Liver (tissue), 9 donors: ENCODE measurements around the gene SLC35F4. TPM values are rescaled to one million over a fixed set of nuclear protein-coding genes. Genes with fewer than 3 reads are reported as not detected.

Source experiments
- DNase-seq: peaks from one replicate; pipeline ENCODE4 v3.0.0-alpha.2; 2017; ENCODE audit warnings: low spot score
- H3K27ac ChIP-seq, 2 donors: one replicate each; pipeline ENCODE4 v1.7.0; 2013; ENCODE audit warnings: inconsistent platforms in 2 of 2, low read length in 2 of 2, control low read depth in 1 of 2, low read depth in 1 of 2, mild to moderate bottlenecking in 1 of 2
- H3K27me3 ChIP-seq, 4 donors: one replicate each; pipeline versions ENCODE4 v1.6.1 to v1.7.0; 2013; ENCODE audit warnings: low read length in 3 of 4, inconsistent platforms in 1 of 4, mild to moderate bottlenecking in 1 of 4, moderate library complexity in 1 of 4; ENCODE audit not compliant: control insufficient read depth in 4 of 4, insufficient read depth in 4 of 4
- H3K36me3 ChIP-seq, 4 donors: one replicate each; pipeline versions ENCODE4 v1.6.1 to v1.7.0; 2013; ENCODE audit warnings: low read length in 3 of 4, mild to moderate bottlenecking in 3 of 4, low read depth in 1 of 4, moderate library complexity in 1 of 4; ENCODE audit not compliant: control insufficient read depth in 4 of 4, insufficient read depth in 3 of 4
- H3K4me1 ChIP-seq, 4 donors: one replicate each; pipeline versions ENCODE4 v1.6.1 to v1.7.0; 2013; ENCODE audit warnings: low read length in 3 of 4, mild to moderate bottlenecking in 3 of 4, moderate library complexity in 1 of 4; ENCODE audit not compliant: control insufficient read depth in 4 of 4, insufficient read depth in 4 of 4
- H3K4me3 ChIP-seq, 3 donors: one replicate each; pipeline versions ENCODE4 v1.6.1 to v1.7.0; 2013; ENCODE audit warnings: low read length in 3 of 3, control low read depth in 1 of 3, low read depth in 1 of 3, mild to moderate bottlenecking in 1 of 3
- H3K9ac ChIP-seq, 2 donors: one replicate each; pipeline ENCODE4 v1.7.0; 2013; ENCODE audit warnings: low read length in 2 of 2, mild to moderate bottlenecking in 2 of 2, moderate library complexity in 2 of 2, control low read depth in 1 of 2, low read depth in 1 of 2
- H3K9me3 ChIP-seq, 4 donors: one replicate each; pipeline versions ENCODE4 v1.6.1 to v1.7.0; 2013; ENCODE audit warnings: low read length in 3 of 4; ENCODE audit not compliant: control insufficient read depth in 4 of 4
- EGR1 ChIP-seq, 2 donors: IDR thresholded peaks; 2 replicates each; pipeline ENCODE4 v1.6.1; 2016 to 2018; ENCODE audit warnings: antibody characterized with exemption in 2 of 2, low read depth in 2 of 2
- FOXA2 ChIP-seq: IDR thresholded peaks from 2 replicates; pipeline ENCODE4 v1.6.1; 2016; ENCODE audit warnings: antibody characterized with exemption
- GABPA ChIP-seq, 2 donors: IDR thresholded peaks in 1 of 2; conservative IDR thresholded peaks in 1 of 2; 2 replicates each; pipeline ENCODE4 v1.6.1; 2016; ENCODE audit warnings: antibody characterized with exemption in 2 of 2, mild to moderate bottlenecking in 1 of 2, moderate library complexity in 1 of 2
- HNF4A ChIP-seq, 2 donors: conservative IDR thresholded peaks; 2 replicates each; pipeline ENCODE4 v1.6.1; 2016; ENCODE audit warnings: antibody characterized with exemption in 2 of 2, mild to moderate bottlenecking in 2 of 2
- JUND ChIP-seq, 2 donors: IDR thresholded peaks; 2 replicates each; pipeline ENCODE4 v1.6.1; 2016; ENCODE audit warnings: antibody characterized with exemption in 2 of 2
- NR2F2 ChIP-seq: IDR thresholded peaks from 2 replicates; pipeline ENCODE4 v1.6.1; 2016; ENCODE audit warnings: antibody characterized with exemption
- RAD21 ChIP-seq, 2 donors: IDR thresholded peaks; 2 replicates each; pipeline ENCODE4 v1.6.1; 2016; ENCODE audit warnings: antibody characterized with exemption in 2 of 2, mild to moderate bottlenecking in 2 of 2
- REST ChIP-seq: IDR thresholded peaks from 2 replicates; pipeline ENCODE4 v1.6.1; 2016; ENCODE audit warnings: antibody characterized with exemption, mild to moderate bottlenecking
- RXRA ChIP-seq, 2 donors: IDR thresholded peaks; 2 replicates each; pipeline ENCODE4 v1.6.1; 2017 to 2018; ENCODE audit warnings: antibody characterized with exemption in 2 of 2, mild to moderate bottlenecking in 1 of 2
- TAF1 ChIP-seq: conservative IDR thresholded peaks from 2 replicates; pipeline ENCODE4 v1.6.1; 2016; ENCODE audit warnings: antibody characterized with exemption, mild to moderate bottlenecking
- YY1 ChIP-seq: IDR thresholded peaks from 2 replicates; pipeline ENCODE4 v1.6.1; 2016; ENCODE audit warnings: antibody characterized with exemption, mild to moderate bottlenecking
- ZBTB33 ChIP-seq: IDR thresholded peaks from 2 replicates; pipeline ENCODE4 v1.6.1; 2016; ENCODE audit warnings: antibody characterized with exemption
- WGBS: extraction: QIAGEN DNeasy Blood & Tissue Kit; methylation state at CpG from one replicate; pipeline ENCODE4 v1.1.7; 2013; 5-methylcytosine and 5-hydroxymethylcytosine counted together
- polyA plus RNA-seq, 2 donors: library from polyadenylated mRNA; stranded (reverse) in 1 of 2; unstranded in 1 of 2; fragments of 200-250 nt in 1 of 2; fragments of >200 nt in 1 of 2; fragmentation: Nextera tagmentation in 1 of 2; extraction: Ambion mirVana in 1 of 2; gene quantifications; one replicate each; pipeline versions ENCODE4 v1.2.1 to v1.2.3, GENCODE V29; 2013 to 2015
- total RNA-seq, 2 donors: library from RNA; depleted of rRNA; stranded (reverse); fragments of >200 nt; gene quantifications; one replicate each; pipeline ENCODE4 v1.2.3, GENCODE V29; 2014
- TF ChIP-seq, protein P1 (sequence below): IDR thresholded peaks from 2 replicates; pipeline ENCODE4 v1.6.1; 2016; ENCODE audit warnings: antibody characterized with exemption
- TF ChIP-seq, protein P2 (sequence below): fragments of 150-350 bp; IDR thresholded peaks from 2 replicates; pipeline ENCODE4 v1.5.1; 2017; ENCODE audit warnings: improper control_type of control experiment, low read depth, low read length; ENCODE audit not compliant: missing input control
- donor health status: healthy.
- donor health status: healthy.
- donor health status: healthy.
- donor health status: healthy.
- donor health status: healthy.

The SLC35F4 gene
- total and polyA plus RNA-seq, 4 donors: not detected

DNA sequence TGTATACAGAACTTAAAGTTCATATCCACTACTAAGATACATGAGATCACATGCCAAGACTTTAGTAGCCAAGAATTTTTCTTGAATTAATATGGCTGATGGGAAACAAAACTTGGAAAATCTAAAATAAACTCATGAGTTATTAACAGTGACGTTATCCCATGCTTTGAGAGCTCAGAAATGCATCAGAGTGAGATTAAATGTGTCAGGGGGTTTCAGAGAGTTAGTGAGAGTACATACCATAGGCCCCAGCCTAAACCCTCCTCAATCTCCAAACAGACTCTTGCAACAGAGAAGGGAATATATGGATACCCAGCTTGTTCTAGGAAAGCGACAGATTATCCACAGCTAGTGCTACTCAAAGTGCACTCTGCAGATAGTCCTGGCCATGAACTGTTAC is 19.3 kb downstream of the SLC35F4 start (continued):
- TF ChIP-seq REST (no peak), EGR1 (IDR thresholded peaks at IDR 0.05; ENCODE audit: low read depth in 2 of 2) (no peak)

GRCh38 chr14:57845802-57846531 is 19.9 kb downstream of the SLC35F4 start:
- DNase-seq: no peak
- H3K36me3 ChIP-seq: no peaks in the 10 kb centered on the region
- TF ChIP-seq RAD21 (IDR thresholded peaks at IDR 0.05): no peak
- TF ChIP-seq FOXA2: no peak

DNA sequence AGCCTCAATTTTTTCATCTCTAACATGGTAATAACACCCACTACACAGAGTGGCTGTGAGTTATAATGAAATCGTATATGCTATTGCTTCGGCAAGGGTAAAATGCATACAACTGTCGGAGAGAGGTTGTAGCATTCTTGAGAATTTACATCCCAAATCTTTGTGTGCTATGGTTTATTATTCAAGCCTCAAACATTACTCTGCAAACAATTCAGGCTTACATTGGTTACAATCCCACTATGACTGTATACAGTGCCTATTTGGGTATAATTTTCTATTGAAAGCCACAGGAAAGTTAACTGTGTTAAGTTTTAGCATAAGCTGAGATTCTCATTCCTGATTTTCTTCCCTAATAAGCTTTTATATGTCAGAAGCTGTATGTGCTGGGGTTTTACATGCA is 20.6 kb downstream of the SLC35F4 start:
- Histone ChIP-seq H3K27ac (no peak overlapping the region), H3K4me3 (no peak overlapping the region), H3K27me3 (peaks cover 0 to 8% (median 0%) of the 10 kb centered on the region in 4 donors), H3K9me3 (no peaks in the 10 kb centered on the region), H3K36me3 (no peaks in the 10 kb centered on the region), H3K9ac (no peak overlapping the region), H3K4me1 (no peaks in the 10 kb centered on the region)
- WGBS: 90% methylated on average over 3 of the region's 3 CpGs
- no peak for DNase-seq
- TF ChIP-seq, protein P1, sequence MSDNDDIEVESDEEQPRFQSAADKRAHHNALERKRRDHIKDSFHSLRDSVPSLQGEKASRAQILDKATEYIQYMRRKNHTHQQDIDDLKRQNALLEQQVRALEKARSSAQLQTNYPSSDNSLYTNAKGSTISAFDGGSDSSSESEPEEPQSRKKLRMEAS: no peak
- TF ChIP-seq RAD21 (IDR thresholded peaks at IDR 0.05) (no peak), HNF4A (conservative IDR thresholded peaks at IDR 0.05) (no peak), ZBTB33 (no peak), YY1 (no peak), FOXA2 (no peak), TAF1 (no peak)

More at GRCh38 chr14:57845802-57846531, 19.9 kb downstream of the SLC35F4 start:
- Histone ChIP-seq H3K27ac (no peak overlapping the region), H3K27me3 (peaks cover 0 to 8% (median 0%) of the 10 kb centered on the region in 4 donors), H3K4me1 (no peaks in the 10 kb centered on the region), H3K9ac (no peak overlapping the region), H3K9me3 (no peaks in the 10 kb centered on the region), H3K4me3 (no peak overlapping the region)
- 36% methylated on average over 3 of the region's 3 CpGs for WGBS

GRCh38 chr14:57837267-57837666 is 28.6 kb downstream of the SLC35F4 start:
- Histone ChIP-seq H3K4me1 (no peaks in the 10 kb centered on the region), H3K36me3 (no peaks in the 10 kb centered on the region), H3K27me3 (peaks cover 0 to 6% (median 0%) of the 10 kb centered on the region in 4 donors), H3K4me3 (no peak overlapping the region), H3K9ac (no peak overlapping the region), H3K27ac (no peak overlapping the region), H3K9me3 (no peaks in the 10 kb centered on the region)
- 83% methylated on average over 8 of the region's 8 CpGs for WGBS
- DNase-seq: no peak
- TF ChIP-seq HNF4A (conservative IDR thresholded peaks at IDR 0.05) (no peak), YY1 (no peak), JUND (IDR thresholded peaks at IDR 0.05) (no peak), NR2F2 (no peak), RXRA (IDR thresholded peaks at IDR 0.05) (no peak), GABPA (IDR thresholded peaks at IDR 0.05 in 1 of 2, conservative IDR thresholded peaks at IDR 0.05 in 1 of 2) (no peak)
- TF ChIP-seq, protein P1: no peak
- TF ChIP-seq, protein P2, sequence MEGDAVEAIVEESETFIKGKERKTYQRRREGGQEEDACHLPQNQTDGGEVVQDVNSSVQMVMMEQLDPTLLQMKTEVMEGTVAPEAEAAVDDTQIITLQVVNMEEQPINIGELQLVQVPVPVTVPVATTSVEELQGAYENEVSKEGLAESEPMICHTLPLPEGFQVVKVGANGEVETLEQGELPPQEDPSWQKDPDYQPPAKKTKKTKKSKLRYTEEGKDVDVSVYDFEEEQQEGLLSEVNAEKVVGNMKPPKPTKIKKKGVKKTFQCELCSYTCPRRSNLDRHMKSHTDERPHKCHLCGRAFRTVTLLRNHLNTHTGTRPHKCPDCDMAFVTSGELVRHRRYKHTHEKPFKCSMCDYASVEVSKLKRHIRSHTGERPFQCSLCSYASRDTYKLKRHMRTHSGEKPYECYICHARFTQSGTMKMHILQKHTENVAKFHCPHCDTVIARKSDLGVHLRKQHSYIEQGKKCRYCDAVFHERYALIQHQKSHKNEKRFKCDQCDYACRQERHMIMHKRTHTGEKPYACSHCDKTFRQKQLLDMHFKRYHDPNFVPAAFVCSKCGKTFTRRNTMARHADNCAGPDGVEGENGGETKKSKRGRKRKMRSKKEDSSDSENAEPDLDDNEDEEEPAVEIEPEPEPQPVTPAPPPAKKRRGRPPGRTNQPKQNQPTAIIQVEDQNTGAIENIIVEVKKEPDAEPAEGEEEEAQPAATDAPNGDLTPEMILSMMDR: no peak
